Umbilical cord (tissue), 2 donors: ENCODE data around the gene ARHGAP40. TPM values are rescaled to one million over a fixed set of nuclear protein-coding genes. Genes with fewer than 3 reads are reported as not detected.

Experiments
- DNase-seq: peaks from one replicate; pipeline ENCODE4 v3.0.0-alpha.2; 2015; ENCODE audit warnings: low spot score
- total RNA-seq: library from RNA; depleted of rRNA; stranded (reverse); fragments of >200 nt; gene quantifications from one replicate; pipeline ENCODE4 v1.2.3, GENCODE V29; 2014; ENCODE audit warnings: low replicate concordance; ENCODE audit not compliant: insufficient read depth

ARHGAP40 gene
- total RNA-seq: 0.96 TPM

- no peak for DNase-seq
Measured at GRCh38 chr20:38601216-38602184, at the start of gene ARHGAP40. ARHGAP40 (plus strand) TSS chr20:38601809.

- DNase-seq: no peak
Measured at GRCh38 chr20:38554986-38555385, 46.6 kb upstream of the ARHGAP40 start.

- DNase-seq: no peak
Measured at GRCh38 chr20:38555395-38555794, 46.2 kb upstream of the ARHGAP40 start.

GRCh38 chr20:38557174-38557573, 44.4 kb upstream of the ARHGAP40 start:
- no peak for DNase-seq

- no peak for DNase-seq
Measured at GRCh38 chr20:38558596-38559360, 42.8 kb upstream of the ARHGAP40 start.

GRCh38 chr20:38559764-38560163, 41.8 kb upstream of the ARHGAP40 start:
- DNase-seq: no peak

GRCh38 chr20:38563802-38564431, 37.7 kb upstream of the ARHGAP40 start:
- no peak for DNase-seq

- DNase-seq: no peak
Measured at GRCh38 chr20:38564680-38565079, 36.9 kb upstream of the ARHGAP40 start.

GRCh38 chr20:38566036-38566598, 35.5 kb upstream of the ARHGAP40 start:
- DNase-seq: no peak

GRCh38 chr20:38569747-38570525, 31.7 kb upstream of the ARHGAP40 start:
- no peak for DNase-seq

GRCh38 chr20:38573413-38573812, 28.2 kb upstream of the ARHGAP40 start:
- DNase-seq: no peak

- DNase-seq: no peak
Measured at GRCh38 chr20:38579219-38579910, 22.2 kb upstream of the ARHGAP40 start.

GRCh38 chr20:38579921-38580320, 21.7 kb upstream of the ARHGAP40 start:
- DNase-seq: no peak

- no peak for DNase-seq
Measured at GRCh38 chr20:38581013-38581412, 20.6 kb upstream of the ARHGAP40 start, which contains the start of gene ADIG. ADIG (plus strand) TSS chr20:38581197; CDS start chr20:38581251, 54 bp downstream.

GRCh38 chr20:38581830-38582358, 19.7 kb upstream of the ARHGAP40 start:
- no peak for DNase-seq

GRCh38 chr20:38583306-38583705, 18.3 kb upstream of the ARHGAP40 start:
- no peak for DNase-seq

GRCh38 chr20:38584099-38584763, 17.4 kb upstream of the ARHGAP40 start:
- no peak for DNase-seq

- no peak for DNase-seq
Measured at GRCh38 chr20:38585404-38586180, 16.0 kb upstream of the ARHGAP40 start.

- no peak for DNase-seq
Measured at GRCh38 chr20:38586181-38586525, 15.5 kb upstream of the ARHGAP40 start.
